Mesenteric fat pad (tissue), 1 donor: ENCODE measurements around the gene LDLRAD4. TPM values are rescaled to one million over a fixed set of nuclear protein-coding genes. Genes with fewer than 3 reads are reported as not detected.

ENCODE experiments used
- DNase-seq: peaks from one replicate; pipeline ENCODE4 v3.0.0-alpha.2; 2020; ENCODE audit warnings: low spot score
- total RNA-seq: library from RNA; stranded (reverse); fragmentation: NEBNext Ultra II Directional; extraction: Animal tissue kit (Norgen Biotek cat#: 25700); gene quantifications from one replicate; pipeline ENCODE4 v1.2.1, GENCODE V29; 2021
- donor health status: DM: yes; HTN: yes; CAD: no.

Gene LDLRAD4
- total RNA-seq, 1 donor from 2014 or later = 39.6 TPM

DNA sequence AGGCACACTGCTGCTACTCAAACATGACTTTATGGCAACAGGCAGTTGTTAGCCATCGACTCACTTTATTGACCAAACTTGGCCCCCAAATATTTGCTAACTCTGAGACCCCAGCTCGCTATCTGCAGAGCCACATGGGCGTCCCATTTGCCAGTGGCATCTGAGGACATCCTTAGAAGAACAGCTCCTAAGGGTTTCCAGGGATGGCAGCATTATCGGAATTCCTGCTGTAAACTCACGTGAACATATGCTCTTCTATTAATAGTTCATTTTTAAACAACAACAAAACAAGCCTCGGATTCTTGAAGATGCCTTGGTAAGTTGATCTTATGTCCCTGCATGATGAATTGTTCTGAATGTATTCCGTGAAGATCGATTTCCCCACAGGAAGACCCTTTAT, 181.0 kb downstream of the LDLRAD4 start:
- DNase-seq = no peak

DNA sequence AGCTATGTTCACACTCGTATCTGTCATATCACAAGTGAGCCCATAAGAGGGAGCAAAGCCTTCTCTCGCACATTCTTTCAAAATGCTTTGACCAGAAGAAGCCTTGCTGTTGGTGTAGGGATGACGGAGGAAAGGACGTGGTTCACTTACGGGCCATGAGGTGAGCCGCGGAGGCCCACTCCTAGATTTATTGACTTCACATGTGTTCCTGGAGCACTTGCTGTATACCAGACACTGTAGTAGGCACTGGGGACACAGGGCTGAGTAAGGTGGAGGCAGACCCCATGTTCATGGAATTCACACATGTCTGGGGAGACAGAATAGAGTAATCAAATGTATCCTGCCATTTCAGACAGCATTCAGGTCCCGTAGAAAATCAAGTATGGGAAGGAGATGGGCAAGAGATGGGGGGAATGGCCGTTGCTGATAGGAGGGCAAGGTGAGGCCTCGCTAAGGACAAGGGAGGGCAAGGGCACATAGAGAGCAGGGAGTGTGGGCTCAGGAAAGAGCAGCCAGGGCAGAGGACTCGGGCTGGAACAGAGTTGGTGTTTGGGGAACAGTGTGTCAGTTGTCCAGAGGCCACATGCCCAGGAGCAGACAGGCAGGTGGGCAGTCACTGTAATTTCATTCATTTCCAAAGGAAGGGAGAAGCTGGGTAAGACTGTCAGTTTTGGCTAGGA, 182.2 kb downstream of the LDLRAD4 start:
- DNase-seq = no peak

DNA sequence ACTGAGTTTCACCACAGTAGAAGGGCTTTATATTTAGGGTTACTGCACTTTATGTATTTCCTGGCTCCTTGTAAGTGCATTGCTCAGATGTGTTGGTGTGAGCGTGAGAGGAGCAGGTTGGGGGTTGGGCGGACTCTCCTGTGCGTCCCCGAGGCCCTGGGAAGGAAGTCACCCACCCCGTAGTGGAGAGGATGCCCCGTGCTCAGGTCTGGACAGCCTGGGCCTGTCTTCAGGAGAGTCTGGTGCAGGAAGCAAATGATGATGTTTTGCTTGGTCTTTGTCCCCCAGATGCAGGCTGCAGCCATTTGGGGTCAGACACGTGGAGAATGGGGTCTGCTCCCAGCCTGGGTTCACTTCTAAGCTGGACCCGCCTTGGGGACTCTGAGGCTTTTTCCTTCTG, 182.8 kb downstream of the LDLRAD4 start:
- DNase-seq = no peak

DNA sequence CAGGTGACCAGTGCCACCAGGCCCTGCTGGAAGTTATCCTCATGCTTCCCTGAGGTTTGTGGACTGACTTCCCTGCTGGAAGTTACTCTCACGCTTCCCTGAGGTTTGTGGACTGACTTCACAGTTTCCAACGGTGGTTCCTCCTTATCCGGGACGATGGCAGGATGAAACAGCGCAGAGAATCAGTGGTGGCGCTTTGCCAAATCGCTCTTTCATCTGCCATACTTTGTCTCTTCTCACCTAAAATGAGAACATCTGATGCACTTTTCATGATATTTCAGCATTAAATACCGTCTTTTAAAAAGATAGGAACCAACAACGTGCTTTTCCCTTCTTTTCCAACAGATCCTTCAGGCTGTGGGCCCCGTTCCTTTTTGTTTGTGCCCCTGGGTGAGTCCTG, 183.3 kb downstream of the LDLRAD4 start:
- no peak for DNase-seq

DNA sequence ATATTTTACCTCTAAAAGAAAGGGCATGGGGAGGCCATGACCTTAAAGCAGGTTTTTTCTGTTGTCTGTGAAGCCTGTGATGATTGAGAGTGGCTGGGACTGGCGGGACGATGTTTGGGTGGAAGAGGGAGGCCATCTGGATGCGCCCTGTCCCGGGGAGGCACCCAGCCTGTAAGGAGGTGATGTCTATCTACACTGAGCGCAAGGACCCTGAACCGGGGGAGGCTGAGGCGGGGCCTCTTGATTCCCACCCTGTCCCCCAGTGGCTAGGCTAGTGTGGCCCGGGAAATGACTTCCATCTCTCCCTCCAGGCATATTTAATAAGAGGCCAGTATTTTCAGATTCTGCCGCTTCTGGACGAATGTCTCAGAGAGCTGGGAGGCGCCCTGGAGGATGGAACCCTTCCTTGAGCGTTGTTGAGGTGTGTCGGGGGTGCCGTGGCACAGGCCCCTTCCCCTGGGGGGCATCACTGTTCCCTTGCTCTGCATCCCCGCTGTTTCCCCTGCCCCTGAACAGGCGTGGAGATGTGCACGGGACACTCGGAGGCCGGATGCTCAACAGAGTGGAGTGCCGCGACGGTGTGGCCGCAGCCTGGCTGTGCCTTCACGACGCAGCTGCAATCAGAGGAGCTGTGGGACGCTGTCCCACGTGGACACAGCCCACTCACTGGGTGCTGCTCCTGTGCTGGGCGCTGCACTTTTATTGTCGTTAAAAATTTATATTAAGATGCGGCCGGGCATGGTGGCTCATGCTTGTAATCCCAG, 185.4 kb downstream of the LDLRAD4 start:
- DNase-seq = no peak

DNA sequence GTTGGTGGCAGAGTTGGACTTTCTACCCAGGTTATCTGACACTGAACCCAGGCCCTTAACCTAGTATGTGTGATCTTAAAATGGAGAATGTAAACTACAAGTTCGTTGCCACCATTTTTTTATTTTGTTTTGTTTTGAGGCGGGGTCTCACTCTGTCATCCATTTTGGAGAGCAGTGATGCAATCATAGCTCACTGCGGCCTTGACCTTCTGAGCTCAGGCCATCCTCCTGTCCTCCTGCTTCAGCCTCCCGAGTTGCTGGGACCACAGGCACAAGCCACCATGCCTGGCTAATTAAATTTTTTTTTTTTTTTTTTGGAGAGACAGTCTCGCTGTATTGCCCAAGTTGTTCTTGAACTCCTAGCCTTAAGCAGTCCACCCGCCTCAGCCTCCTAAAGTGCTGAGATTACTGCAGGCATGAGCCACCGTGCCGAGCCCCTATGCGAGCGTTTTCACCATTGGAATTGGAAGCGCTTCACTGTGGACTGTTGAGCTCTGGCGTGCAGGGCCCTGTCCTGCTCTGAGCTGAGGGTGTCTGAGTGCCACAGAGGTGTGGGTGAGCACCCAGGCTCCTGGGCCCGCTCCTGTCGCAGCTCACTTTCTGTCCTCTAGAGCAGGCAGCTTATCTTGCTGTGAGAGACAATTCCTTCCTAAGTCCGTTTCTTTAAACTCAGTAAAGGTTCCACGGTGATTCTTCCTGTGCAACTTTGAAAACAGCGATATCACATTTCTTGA, 186.9 kb downstream of the LDLRAD4 start:
- DNase-seq = no peak

DNA sequence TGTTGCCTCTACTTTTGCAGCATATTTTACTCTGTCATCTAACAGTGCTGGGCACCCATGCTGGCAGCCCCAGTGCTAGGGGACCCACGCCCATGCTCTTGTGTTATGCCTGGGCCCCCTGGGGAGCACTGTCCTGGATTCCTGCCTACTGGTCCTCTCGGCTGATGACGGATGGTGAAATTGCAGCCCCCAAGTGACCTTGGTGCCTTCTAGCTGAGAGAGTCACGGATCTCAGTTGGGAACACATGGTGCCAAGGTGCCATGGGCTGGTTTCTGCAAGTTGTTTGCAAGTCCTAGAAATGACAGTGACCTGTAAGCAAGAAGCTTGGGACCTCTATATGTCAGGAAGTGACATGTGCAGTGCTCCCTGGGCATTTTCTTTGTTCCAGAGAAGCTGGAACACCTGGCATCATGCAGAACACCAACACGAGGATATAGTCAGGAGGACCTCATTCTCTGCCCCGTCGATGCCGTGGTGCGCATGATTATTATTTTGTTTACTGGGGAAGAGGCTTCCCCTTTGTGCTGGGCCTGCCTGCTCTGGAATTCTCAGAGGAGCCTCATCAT, 187.6 kb downstream of the LDLRAD4 start:
- no peak for DNase-seq

DNA sequence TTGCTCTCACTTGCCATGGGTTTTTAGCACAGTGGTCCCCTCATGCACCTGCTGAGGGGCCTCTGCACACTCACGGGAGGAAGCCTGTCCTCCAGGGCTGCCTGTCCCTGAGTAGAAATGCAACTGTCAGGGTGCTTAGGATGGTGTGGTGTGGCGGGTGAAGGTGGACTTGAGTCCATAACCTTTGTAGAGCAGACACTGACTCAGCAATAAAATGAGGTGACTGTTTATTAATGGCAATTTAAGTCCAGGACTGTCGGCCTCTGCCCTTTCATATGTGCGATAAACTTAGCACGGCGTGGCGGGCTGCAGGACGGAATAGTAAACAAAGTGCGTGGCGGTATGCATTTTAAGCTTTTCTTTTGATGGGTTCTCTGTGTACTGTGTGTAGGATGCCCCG, 188.2 kb downstream of the LDLRAD4 start:
- DNase-seq = no peak

DNA sequence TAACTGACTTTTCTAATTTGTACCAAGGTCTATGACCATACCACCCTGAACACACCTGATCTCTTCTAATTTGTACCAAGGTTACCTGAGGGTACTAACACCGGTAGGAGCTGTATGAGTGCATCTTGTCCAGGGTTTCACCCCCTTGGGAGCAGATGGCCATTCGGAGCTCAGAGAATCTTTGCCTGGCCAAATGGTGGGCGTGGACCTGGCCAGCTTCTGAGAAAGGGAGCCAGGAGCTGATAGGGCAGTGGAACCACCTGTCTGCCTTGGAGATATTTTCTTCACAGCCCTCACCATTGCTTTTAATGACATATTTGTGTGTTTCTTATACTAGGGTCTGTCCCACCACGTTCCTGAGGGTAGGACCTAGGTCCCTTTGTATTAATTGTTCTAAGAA, 188.9 kb downstream of the LDLRAD4 start:
- no peak for DNase-seq

DNA sequence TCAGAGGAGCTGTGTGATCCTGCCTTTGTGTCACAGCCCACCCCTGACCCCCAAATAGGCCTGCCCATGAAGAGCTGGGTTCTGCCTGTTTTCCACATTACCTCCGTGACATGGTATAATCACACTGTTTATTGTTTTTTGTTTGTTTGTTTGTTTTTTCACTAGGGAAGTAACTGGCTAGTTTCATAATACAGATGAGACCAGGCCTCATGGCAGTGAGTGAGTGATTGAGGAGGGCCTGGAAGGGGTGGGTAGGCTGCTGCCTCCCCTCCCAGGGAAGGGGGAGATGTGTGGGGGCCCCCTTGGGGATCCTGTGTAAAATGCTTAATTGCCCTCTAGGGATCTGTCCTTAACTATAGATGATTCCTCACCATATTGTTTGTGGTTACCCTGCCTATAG, 190.5 kb downstream of the LDLRAD4 start:
- DNase-seq = no peak

DNA sequence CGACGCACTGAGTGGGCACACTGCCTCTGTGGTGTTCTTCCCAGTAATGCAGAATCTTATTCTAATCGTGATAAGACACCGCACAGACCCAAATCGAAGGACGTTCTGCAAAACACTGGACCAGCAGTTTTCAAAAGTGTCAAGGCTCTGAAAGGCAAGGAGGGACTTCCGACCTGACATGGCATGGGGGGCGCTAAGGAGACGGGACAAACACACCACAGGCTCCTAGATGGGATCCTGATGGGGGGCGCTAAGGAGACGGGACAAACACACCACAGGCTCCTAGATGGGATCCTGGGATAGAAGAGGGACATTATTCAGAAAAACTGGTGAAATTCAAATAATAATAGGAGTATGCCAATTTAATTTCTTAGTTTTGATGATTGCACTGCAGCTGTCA, 191.4 kb downstream of the LDLRAD4 start:
- no peak for DNase-seq

DNA sequence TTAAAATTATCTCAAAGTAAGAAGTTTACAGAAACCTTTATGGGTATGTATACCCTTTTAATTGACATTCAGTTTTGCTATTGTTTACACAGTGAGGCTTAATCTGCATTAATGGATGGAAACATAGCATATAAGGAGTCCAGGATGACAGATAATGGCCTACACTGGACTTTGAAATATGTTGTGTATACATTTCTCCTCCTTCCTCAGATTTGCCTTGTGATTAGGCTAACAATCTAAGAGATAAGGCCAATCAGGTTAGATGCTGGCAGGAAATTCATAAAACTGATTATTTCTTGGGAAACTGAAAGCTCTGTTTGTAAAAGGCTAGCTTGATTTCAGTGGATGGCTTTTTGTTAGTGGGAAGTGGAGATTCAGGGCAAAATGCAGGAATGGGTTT, 191.9 kb downstream of the LDLRAD4 start:
- no peak for DNase-seq

DNA sequence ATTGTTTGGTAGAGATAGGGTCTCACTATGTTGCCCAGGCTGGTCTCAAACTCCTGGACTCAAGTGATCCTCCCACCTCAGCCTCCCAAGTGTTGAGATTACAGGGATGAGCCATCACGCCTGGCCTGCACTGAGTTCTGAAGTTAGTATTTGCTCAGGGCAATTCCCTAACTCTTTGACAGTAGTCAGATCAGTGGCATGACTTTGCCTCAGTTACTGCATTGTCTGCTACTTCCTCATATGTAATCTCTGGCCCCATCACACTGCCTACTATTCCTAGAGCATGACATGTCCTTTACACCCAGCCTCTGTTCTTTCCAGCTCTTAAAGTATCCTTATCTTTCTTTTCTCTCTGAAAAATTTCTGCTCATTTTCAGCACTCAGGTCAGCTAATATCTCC, 193.5 kb downstream of the LDLRAD4 start:
- DNase-seq = no peak

DNA sequence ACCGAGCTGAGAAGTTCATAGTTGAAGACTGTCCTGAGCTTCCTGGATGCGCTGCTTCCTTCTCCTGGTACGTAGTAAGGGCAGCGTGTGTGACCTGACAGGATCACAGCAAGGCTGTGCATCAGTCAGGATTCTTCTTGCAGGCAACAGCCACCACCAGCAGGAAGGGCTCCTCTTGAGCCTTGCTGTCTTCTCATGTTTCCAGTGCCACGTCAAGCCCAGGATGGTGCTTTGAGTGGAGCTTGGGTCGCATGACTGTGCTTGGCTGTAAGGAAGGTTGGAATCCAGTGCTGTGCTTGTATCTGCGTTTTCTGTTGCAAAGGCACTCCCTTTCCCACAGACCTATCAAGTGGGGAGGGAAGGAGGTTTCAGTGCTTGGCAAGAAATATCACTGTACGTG, 194.3 kb downstream of the LDLRAD4 start:
- no peak for DNase-seq

DNA sequence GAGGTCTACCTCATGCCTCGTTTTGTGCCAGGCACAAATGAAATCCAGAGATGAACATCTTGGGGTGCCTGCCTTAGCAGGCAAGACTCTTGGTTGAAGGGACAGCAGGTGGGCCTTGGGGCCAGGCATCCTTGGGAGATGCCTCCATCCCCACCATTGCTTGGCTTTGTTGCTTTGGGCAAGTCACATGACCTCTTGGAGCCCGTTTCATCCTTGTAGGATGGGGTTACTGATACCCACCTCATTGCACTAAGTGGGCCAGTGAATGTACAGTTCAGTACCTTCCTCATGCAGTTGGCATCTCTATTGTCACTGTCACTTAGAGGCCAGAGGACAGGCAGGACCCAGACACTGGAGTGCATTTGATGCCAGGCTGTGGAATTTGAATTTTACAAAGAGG, 195.5 kb downstream of the LDLRAD4 start:
- no peak for DNase-seq

DNA sequence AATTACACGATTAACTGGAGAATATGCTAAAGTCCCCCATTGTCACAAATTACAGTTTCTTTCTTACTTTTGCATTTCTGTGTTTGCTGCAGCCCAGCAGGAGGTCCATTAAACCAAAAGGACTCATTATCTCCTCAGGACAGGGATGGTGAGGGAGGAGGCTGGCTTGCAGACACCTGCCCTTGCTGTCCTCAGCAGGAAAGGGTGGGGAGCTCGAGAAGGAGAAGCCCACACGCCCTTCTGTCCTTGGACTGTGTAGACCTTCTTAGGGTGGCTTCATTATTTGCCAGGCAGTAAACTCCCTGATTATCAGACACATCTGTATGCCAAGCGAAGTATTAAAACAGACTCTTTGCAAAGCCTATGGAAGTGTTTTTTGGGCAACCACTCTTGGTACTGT, 196.0 kb downstream of the LDLRAD4 start:
- no peak for DNase-seq

DNA sequence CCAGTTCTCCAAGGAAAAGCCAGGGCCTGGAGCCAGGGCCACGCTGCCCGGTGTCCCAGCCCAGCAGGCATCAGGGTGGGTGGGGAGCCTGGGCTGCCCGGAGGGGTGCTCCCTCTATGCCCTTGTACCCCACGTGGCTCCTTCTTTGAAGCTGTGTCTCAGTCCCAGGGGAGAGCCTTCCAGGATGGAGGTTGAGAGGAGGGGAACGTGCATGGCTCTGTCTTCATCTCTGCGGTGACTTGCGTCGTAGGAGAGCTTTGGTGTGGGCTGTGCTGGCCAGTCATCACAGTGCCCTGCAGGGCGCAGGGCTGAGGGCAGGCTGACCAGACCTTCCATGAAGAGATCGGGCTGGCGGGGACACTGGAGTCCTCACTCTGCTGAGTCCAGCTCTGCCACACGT, 197.2 kb downstream of the LDLRAD4 start:
- no peak for DNase-seq

DNA sequence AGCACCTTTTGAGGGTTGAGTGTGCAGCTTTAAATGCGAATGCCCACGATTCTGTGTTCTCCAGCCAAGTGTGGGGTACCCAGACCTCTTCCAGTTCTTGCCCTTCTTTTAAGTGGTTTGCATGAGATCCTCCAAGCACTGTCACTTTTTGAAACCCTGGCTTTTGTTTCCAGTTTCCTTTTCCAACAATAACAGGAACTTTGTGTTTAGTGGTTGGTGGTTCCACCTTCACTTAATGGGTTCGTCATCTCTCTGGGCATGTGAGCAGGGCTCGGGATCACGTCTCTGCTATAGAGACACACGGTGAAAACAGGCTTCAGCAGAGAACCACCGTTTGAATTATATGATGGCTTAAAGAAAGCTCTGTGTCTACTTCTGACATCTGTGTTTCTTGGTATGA, 197.6 kb downstream of the LDLRAD4 start:
- no peak for DNase-seq

DNA sequence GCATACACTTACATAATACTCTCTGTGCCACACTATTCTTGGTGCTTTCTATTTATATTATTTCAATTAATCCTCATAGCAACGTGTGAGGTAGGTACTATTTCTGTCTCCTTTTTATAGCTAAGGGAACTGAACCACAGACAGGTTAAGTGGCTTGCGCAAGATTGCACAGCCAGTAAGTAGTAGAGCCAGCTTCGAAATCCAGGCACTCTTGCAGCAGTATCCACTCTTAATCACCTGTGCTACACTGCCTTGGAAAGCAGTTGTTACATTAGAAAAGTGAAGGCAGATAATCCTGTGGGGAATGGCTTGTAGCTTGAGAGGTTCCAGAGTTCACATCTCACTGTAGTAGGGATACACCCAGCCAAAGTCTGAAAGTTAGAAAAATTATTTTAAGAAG, 198.3 kb downstream of the LDLRAD4 start:
- no peak for DNase-seq

DNA sequence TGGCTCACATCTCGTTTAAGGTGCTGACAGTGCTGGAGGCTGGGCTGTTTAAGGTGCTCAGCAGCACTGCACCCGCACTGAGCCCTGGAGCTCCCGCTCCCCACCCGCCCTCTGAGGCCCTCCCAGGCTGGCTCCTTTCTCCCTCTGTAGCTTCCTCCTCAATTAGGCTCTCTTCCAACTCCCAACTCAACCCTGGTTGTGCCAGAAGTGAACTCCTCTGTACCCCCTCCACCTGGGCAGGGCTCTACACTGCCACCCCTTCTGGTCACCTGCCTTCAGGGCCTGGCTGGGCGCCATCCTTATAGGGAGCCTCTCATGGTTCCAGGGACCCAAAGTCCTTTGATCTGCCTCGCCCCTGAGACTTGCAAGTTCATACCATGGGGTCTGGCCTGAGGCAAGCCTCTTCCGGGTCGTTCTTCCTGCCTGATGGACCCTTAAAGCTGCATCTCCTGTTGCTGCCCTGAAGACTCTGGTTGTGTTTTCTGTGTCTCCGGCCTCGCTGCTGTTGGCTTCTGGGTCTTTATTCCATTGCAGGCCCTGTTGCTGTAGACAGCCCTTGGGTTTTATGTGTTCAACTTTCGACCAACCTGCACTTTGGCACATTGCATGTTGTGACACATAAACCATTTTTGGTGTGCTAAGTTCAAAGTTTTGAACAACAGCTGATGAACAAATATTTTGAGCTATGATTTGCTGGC, 199.6 kb downstream of the LDLRAD4 start:
- no peak for DNase-seq

DNA sequence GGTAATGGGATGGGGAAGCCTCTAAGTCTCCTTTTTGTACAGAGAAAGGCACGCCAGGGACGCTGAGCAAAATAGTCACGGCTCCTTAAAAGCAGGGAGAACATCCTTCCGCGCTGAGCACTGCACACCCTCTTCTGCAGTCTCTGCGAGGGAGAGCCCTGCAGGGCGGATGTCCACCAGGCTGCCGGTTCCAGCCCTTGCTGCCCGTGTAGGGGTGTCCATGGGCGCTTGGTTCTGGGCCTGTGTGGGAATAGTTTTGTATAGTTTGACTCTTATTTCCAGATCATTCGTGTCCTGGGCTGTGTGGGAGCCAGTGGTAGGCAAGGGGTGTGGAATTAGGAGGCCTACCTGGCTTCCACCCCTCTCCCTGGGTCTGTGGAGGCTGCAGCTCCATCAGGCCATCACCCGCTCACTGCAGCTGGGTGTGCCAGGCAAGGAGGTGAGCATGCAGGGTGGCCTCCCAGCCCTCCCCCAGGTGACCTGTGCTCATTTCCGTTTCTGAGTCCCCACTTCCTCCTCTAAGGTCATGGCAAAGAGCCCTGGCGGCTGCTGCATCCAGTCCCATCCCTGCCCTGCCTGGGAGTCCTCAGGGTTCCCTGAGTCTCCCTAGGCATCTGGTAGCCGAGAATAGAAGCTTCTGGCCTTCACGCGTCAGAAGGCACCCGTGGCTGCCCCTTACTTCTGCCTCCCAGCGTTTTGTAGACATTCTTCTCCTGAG, 202.6 kb downstream of the LDLRAD4 start:
- DNase-seq = no peak
